Liver (tissue), 3 donors: ENCODE measurements around the gene MYO5A.

Source experiments
- EGR1 ChIP-seq, 2 donors: IDR thresholded peaks; 2 replicates each; pipeline ENCODE4 v1.6.1; 2016 to 2018; ENCODE audit warnings: antibody characterized with exemption in 2 of 2, low read depth in 2 of 2
- MAX ChIP-seq: IDR thresholded peaks from 2 replicates; pipeline ENCODE4 v1.6.1; 2016; ENCODE audit warnings: antibody characterized with exemption
- TAF1 ChIP-seq: conservative IDR thresholded peaks from 2 replicates; pipeline ENCODE4 v1.6.1; 2016; ENCODE audit warnings: antibody characterized with exemption, mild to moderate bottlenecking
- TF ChIP-seq, protein P1 (sequence below): fragments of 150-350 bp; IDR thresholded peaks from 2 replicates; pipeline ENCODE4 v1.5.1; 2017; ENCODE audit warnings: improper control_type of control experiment, low read depth, low read length; ENCODE audit not compliant: missing input control
- TF ChIP-seq, protein P2 (sequence below): IDR thresholded peaks from 2 replicates; pipeline ENCODE4 v1.6.1; 2016; ENCODE audit warnings: antibody characterized with exemption
- TF ChIP-seq, protein P3 (sequence below): IDR thresholded peaks from 2 replicates; pipeline ENCODE4 v1.6.1; 2016; ENCODE audit warnings: antibody characterized with exemption, mild to moderate bottlenecking
- donor health status: healthy.
- donor health status: healthy.

DNA sequence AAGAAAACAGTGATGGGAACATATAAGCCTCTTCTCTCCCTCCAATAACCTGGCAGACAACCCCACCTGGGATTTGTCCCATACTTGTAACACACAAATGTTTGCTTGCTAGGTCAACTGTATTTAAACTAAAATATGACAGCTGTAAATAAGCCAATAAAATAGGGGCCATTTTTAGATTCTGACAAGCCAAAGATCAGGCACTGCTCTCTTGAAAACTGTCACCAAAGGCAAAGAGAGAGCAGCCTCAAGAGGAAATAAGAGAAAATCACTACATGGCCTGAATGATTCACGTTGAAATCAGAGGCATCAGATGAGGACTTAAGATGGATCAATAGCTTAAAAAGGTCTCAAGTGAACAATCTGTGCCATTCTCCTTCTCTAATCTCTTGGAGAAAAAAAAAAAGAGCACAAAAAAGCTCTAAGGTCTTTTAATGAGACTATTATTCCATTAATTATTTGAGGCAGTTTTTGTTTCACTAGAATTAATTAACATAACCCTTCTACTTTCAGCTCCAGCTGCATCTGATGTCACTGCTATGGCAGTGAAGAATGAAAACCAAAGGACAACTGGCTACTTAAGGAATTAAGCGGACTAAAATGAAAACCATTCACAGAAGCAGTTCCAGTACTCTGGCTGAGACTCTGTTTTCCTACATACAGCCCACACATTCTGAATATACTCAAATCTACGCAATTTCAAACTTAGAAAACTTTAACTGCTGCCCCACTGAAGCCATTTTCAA is 19.0 kb downstream of the MYO5A start:
- TF ChIP-seq, protein P1, sequence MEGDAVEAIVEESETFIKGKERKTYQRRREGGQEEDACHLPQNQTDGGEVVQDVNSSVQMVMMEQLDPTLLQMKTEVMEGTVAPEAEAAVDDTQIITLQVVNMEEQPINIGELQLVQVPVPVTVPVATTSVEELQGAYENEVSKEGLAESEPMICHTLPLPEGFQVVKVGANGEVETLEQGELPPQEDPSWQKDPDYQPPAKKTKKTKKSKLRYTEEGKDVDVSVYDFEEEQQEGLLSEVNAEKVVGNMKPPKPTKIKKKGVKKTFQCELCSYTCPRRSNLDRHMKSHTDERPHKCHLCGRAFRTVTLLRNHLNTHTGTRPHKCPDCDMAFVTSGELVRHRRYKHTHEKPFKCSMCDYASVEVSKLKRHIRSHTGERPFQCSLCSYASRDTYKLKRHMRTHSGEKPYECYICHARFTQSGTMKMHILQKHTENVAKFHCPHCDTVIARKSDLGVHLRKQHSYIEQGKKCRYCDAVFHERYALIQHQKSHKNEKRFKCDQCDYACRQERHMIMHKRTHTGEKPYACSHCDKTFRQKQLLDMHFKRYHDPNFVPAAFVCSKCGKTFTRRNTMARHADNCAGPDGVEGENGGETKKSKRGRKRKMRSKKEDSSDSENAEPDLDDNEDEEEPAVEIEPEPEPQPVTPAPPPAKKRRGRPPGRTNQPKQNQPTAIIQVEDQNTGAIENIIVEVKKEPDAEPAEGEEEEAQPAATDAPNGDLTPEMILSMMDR: no peak
- TF ChIP-seq, protein P2, sequence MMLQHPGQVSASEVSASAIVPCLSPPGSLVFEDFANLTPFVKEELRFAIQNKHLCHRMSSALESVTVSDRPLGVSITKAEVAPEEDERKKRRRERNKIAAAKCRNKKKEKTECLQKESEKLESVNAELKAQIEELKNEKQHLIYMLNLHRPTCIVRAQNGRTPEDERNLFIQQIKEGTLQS: no peak
- TF ChIP-seq TAF1: no peak
- TF ChIP-seq, protein P3, sequence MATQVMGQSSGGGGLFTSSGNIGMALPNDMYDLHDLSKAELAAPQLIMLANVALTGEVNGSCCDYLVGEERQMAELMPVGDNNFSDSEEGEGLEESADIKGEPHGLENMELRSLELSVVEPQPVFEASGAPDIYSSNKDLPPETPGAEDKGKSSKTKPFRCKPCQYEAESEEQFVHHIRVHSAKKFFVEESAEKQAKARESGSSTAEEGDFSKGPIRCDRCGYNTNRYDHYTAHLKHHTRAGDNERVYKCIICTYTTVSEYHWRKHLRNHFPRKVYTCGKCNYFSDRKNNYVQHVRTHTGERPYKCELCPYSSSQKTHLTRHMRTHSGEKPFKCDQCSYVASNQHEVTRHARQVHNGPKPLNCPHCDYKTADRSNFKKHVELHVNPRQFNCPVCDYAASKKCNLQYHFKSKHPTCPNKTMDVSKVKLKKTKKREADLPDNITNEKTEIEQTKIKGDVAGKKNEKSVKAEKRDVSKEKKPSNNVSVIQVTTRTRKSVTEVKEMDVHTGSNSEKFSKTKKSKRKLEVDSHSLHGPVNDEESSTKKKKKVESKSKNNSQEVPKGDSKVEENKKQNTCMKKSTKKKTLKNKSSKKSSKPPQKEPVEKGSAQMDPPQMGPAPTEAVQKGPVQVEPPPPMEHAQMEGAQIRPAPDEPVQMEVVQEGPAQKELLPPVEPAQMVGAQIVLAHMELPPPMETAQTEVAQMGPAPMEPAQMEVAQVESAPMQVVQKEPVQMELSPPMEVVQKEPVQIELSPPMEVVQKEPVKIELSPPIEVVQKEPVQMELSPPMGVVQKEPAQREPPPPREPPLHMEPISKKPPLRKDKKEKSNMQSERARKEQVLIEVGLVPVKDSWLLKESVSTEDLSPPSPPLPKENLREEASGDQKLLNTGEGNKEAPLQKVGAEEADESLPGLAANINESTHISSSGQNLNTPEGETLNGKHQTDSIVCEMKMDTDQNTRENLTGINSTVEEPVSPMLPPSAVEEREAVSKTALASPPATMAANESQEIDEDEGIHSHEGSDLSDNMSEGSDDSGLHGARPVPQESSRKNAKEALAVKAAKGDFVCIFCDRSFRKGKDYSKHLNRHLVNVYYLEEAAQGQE: no peak
- no peak for TF ChIP-seq MAX
- no peak for TF ChIP-seq EGR1 (IDR thresholded peaks at IDR 0.05; ENCODE audit: low read depth in 2 of 2)
